Measurements from ENCODE around the gene RCHY1.

Gene RCHY1

GRCh38 chr4:75484190-75484589 is 30.0 kb downstream of the RCHY1 start:
- TF ChIP-seq POLR2AphosphoS5 (IDR thresholded peaks at IDR 0.05; ENCODE audit: low read depth, low read length) (no peak), SIN3A (IDR thresholded peaks at IDR 0.05; ENCODE audit: borderline replicate concordance, insufficient read depth, low read length) (no peak), TAF1 (IDR thresholded peaks at IDR 0.05; ENCODE audit: borderline replicate concordance, insufficient read depth, low read length) (no peak), FOXP2 (optimal IDR thresholded peaks at IDR 0.05; ENCODE audit: borderline replicate concordance, extremely low read depth, extremely low read length, insufficient read depth) (no peak), REST (IDR thresholded peaks at IDR 0.05; ENCODE audit: insufficient read depth in 1 of 2, low read depth in 2 of 2, low read length in 2 of 2) (no peak)

- TF ChIP-seq TAF1 (IDR thresholded peaks at IDR 0.05; ENCODE audit: borderline replicate concordance, insufficient read depth, low read length): no peak
- no peak for TF ChIP-seq FOXP2 (optimal IDR thresholded peaks at IDR 0.05; ENCODE audit: borderline replicate concordance, extremely low read depth, extremely low read length, insufficient read depth)
- no peak for TF ChIP-seq POLR2AphosphoS5 (IDR thresholded peaks at IDR 0.05; ENCODE audit: low read depth, low read length)
- no peak for TF ChIP-seq REST (IDR thresholded peaks at IDR 0.05; ENCODE audit: insufficient read depth in 1 of 2, low read depth in 2 of 2, low read length in 2 of 2)
- TF ChIP-seq SIN3A (IDR thresholded peaks at IDR 0.05; ENCODE audit: borderline replicate concordance, insufficient read depth, low read length): no peak
Observed at GRCh38 chr4:75477201-75477600, 37.0 kb downstream of the RCHY1 start.

GRCh38 chr4:75470738-75471137 is 43.5 kb downstream of the RCHY1 start:
- TF ChIP-seq REST (IDR thresholded peaks at IDR 0.05; ENCODE audit: insufficient read depth in 1 of 2, low read depth in 2 of 2, low read length in 2 of 2) (no peak), FOXP2 (optimal IDR thresholded peaks at IDR 0.05; ENCODE audit: borderline replicate concordance, extremely low read depth, extremely low read length, insufficient read depth) (no peak), POLR2AphosphoS5 (IDR thresholded peaks at IDR 0.05; ENCODE audit: low read depth, low read length) (no peak), SIN3A (IDR thresholded peaks at IDR 0.05; ENCODE audit: borderline replicate concordance, insufficient read depth, low read length) (no peak), TAF1 (IDR thresholded peaks at IDR 0.05; ENCODE audit: borderline replicate concordance, insufficient read depth, low read length) (no peak)

- TF ChIP-seq POLR2AphosphoS5 (IDR thresholded peaks at IDR 0.05; ENCODE audit: low read depth, low read length) (no peak), TAF1 (IDR thresholded peaks at IDR 0.05; ENCODE audit: borderline replicate concordance, insufficient read depth, low read length) (no peak), REST (IDR thresholded peaks at IDR 0.05; ENCODE audit: insufficient read depth in 1 of 2, low read depth in 2 of 2, low read length in 2 of 2) (no peak), FOXP2 (optimal IDR thresholded peaks at IDR 0.05; ENCODE audit: borderline replicate concordance, extremely low read depth, extremely low read length, insufficient read depth) (no peak), SIN3A (IDR thresholded peaks at IDR 0.05; ENCODE audit: borderline replicate concordance, insufficient read depth, low read length) (no peak)
Observed at GRCh38 chr4:75469896-75470295, 44.3 kb downstream of the RCHY1 start.

- TF ChIP-seq SIN3A (IDR thresholded peaks at IDR 0.05; ENCODE audit: borderline replicate concordance, insufficient read depth, low read length): no peak
- TF ChIP-seq REST (IDR thresholded peaks at IDR 0.05; ENCODE audit: insufficient read depth in 1 of 2, low read depth in 2 of 2, low read length in 2 of 2): no peak
- no peak for TF ChIP-seq POLR2AphosphoS5 (IDR thresholded peaks at IDR 0.05; ENCODE audit: low read depth, low read length)
- TF ChIP-seq FOXP2 (optimal IDR thresholded peaks at IDR 0.05; ENCODE audit: borderline replicate concordance, extremely low read depth, extremely low read length, insufficient read depth): no peak
- no peak for TF ChIP-seq TAF1 (IDR thresholded peaks at IDR 0.05; ENCODE audit: borderline replicate concordance, insufficient read depth, low read length)
Observed at GRCh38 chr4:75457365-75457764, 56.8 kb downstream of the RCHY1 start.
